GM21381 (cell line): ENCODE data around the gene CNTROB.

Source experiments
- ATAC-seq: cut with Tn5 transposase; IDR thresholded peaks from one replicate; pipeline ENCODE4 v1.9.1; 2021; ENCODE audit warnings: mild to moderate bottlenecking, moderate library complexity; ENCODE audit not compliant: unreplicated experiment

The CNTROB gene

GRCh38 chr17:7909089-7909488 is 22.9 kb upstream of the CNTROB start:
- no peak for ATAC-seq

GRCh38 chr17:7910281-7910680 is 21.7 kb upstream of the CNTROB start:
- ATAC-seq = no peak

- ATAC-seq = no peak
Measured at GRCh38 chr17:7910711-7911110, 21.3 kb upstream of the CNTROB start.

- no peak for ATAC-seq
Measured at GRCh38 chr17:7911116-7911515, 20.9 kb upstream of the CNTROB start.

- no peak for ATAC-seq
Measured at GRCh38 chr17:7912927-7913524, 19.0 kb upstream of the CNTROB start.

- peak; percentile 10 for ATAC-seq
Measured at GRCh38 chr17:7915179-7915610, 16.8 kb upstream of the CNTROB start.

- ATAC-seq = peak; percentile 68
Measured at GRCh38 chr17:7915611-7916384, 16.2 kb upstream of the CNTROB start, which contains the start of gene RNF227. TSS of gene RNF227 (minus strand) at chr17:7916289. CDS start at chr17:7916195, 94 bp downstream.

GRCh38 chr17:7916385-7916682 is 15.7 kb upstream of the CNTROB start:
- ATAC-seq = no peak

- ATAC-seq = no peak
Measured at GRCh38 chr17:7916808-7917207, 15.2 kb upstream of the CNTROB start.

- no peak for ATAC-seq
Measured at GRCh38 chr17:7922269-7922844, 9.6 kb upstream of the CNTROB start.

- ATAC-seq = no peak
Measured at GRCh38 chr17:7922845-7923628, 9.0 kb upstream of the CNTROB start.

GRCh38 chr17:7927596-7927995 is 4.4 kb upstream of the CNTROB start:
- no peak for ATAC-seq

- no peak for ATAC-seq
Measured at GRCh38 chr17:7929158-7930023, 2.6 kb upstream of the CNTROB start, which contains the start of gene KCNAB3. TSS of gene KCNAB3 (minus strand) at chr17:7929856. CDS start at chr17:7929435, 421 bp downstream.

- no peak for ATAC-seq
Measured at GRCh38 chr17:7930841-7931631, 970 bp upstream of the CNTROB start.

GRCh38 chr17:7932483-7932891 is 481 bp downstream of the CNTROB start:
- ATAC-seq = no peak

- no peak for ATAC-seq
Measured at GRCh38 chr17:7932949-7933348, 943 bp downstream of the CNTROB start.

GRCh38 chr17:7935859-7936258 is 3.9 kb downstream of the CNTROB start:
- ATAC-seq = no peak

- ATAC-seq = no peak
Measured at GRCh38 chr17:7940034-7940433, 8.0 kb downstream of the CNTROB start.

- no peak for ATAC-seq
Measured at GRCh38 chr17:7940743-7941142, 8.7 kb downstream of the CNTROB start.

GRCh38 chr17:7943291-7943690 is 11.3 kb downstream of the CNTROB start:
- no peak for ATAC-seq
